HG03442 (cell line): Measurements from ENCODE around the gene DUOX2.
"Not testable (repeated sequence)": the region's sequence is repeated elsewhere in the genome, so short reads cannot be mapped to it uniquely, and the experiment has no call there.

ENCODE experiments used
- ATAC-seq: cut with Tn5 transposase; IDR thresholded peaks from one replicate; pipeline ENCODE4 v1.9.1; 2021; ENCODE audit warnings: mild to moderate bottlenecking, moderate library complexity; ENCODE audit not compliant: unreplicated experiment

Gene DUOX2

DNA sequence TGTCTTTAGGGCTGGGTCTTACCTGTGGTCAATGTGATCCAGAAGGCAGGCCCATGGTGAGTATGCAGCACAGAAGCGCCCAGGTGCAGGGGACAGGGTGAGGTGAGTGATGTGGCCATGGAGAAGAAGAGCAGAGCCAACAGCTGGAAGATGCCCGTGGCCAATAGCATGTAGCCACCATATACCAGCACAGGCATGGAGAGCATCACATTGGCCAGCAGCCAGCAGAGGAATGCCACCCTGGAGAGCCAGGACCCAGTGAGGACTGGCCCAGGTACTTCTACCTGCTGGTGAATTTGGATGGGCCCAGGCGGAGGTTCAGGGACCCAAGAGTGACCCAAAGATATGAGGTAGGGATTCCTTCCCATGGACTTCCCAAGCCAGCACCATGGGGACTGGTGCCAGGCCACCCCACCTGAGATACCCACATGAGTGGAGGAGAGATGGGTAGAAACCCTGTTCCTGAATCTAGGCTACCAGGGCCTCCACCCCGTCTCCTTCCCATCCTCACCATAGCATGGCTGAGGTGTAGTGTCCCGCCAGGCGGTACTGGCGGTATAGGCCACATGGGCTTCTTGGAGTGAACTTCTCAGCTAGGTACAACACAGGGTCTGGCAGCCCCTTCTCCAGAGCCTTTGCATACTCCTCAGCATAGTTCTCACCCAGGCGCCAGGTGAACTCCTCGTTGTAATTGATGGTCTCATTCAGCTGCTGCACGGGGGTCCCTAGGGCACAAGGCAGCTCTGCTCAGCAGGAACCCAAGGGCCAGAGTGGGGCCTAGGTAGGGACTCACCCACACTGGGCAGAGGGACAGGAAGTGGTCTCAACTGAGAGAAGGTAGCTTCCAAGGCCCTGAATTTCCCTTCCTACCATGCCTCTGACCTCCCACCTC lies 6.4 kb upstream of the DUOX2 start:
- no peak for ATAC-seq

GRCh38 chr15:45118996-45119395 lies 5.0 kb upstream of the DUOX2 start:
- no peak for ATAC-seq

DNA sequence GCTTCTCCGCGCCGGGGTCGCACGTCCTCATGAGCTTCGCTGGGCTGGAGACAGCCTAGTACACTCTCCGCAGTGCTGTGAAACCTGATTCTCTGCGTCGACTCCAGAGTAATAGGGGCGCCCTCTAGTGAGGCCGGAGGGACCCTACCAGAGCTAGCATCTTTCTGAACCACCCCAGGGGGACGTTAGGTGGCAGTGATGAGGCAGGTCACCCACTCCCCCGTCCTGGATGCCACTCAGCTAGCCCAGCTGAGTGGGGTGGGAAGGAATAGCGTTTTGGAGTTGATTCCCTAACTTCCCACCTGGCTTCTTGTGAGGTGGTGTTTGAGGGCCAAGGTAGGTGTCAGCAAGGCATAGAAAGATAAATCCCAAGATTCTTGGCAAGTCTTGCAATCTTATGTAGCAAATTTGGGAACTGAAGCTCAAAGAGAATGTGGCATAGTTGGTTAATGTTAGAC lies 4.2 kb upstream of the DUOX2 start:
- peak; percentile 93 for ATAC-seq

GRCh38 chr15:45117308-45118130 lies 3.5 kb upstream of the DUOX2 start:
- ATAC-seq, result peak; percentile 4

DNA sequence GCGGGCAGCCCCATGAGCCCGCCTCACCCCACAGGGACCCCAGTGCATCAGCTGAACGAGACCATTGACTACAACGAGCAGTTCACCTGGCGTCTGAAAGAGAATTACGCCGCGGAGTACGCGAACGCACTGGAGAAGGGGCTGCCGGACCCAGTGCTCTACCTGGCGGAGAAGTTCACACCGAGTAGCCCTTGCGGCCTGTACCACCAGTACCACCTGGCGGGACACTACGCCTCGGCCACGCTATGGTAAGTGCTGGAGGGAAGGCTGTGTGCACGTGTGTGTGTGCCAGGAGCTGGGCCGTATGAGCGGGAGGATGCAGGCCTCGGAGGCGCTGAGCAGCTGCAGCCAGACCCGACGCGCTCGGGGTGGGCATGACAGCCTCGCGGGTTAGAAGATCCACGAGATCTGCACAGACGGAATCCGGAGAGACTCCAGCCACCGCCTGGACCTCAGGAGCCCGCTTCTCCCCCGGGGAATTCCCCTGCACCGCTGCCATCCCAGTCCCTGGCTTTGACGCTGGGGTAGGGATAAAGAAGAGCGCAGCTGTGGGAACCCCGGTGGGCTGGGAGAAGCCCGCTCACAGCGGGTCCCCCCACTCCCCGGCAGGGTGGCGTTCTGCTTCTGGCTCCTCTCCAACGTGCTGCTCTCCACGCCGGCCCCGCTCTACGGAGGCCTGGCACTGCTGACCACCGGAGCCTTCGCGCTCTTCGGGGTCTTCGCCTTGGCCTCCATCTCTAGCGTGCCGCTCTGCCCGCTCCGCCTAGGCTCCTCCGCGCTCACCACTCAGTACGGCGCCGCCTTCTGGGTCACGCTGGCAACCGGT lies 2.7 kb upstream of the DUOX2 start:
- ATAC-seq, result no peak

GRCh38 chr15:45116006-45116481 lies 2.1 kb upstream of the DUOX2 start:
- ATAC-seq, result no peak

GRCh38 chr15:45115312-45115820 lies 1.4 kb upstream of the DUOX2 start:
- ATAC-seq, result no peak

DNA sequence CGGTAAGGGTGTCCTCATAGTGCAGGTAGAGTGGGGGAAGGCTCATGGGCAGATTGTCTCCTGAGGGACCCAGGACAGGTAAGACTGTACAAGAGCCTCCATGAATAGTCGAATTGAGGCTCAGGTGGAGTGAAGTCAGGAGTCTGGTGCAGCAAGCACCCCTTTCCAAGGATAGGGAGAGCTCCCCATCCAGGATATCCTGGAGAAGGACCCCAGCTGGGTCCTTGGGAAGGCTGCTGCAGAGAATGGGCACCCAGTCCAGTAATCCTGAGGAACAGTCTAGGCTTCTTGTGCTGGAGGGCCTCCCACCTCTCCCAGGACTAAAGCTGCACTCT lies 746 bp upstream of the DUOX2 start:
- no peak for ATAC-seq

DNA sequence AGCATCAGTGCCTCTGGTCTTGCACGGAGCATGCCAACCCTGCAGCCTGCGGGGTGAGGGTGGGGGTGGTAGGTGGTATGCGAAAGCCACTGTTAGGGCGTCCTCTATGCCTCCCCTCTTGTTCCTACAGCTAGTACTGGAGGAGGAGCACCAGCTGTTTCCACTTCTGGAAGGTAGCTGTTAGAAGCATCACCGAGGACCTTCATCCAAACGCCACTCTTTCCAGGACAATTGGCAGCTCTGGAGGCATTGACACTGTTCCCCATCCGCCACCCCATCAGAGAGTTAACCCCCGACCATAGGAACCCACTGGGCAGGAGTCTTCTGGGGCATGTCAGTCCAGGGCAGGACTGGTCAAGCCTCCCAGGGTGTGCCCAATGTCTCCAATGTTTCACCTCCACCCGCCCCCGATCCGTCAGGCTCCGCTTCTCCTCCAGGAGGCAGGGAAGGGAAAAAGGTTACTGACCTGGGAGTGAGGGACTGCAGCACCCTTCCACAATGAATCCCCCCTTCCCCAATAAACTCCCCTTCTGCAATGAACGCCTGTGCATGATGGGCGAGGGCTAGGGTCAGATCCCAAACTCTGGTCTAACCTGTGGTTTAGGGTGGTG lies 487 bp downstream of the DUOX2 start:
- no peak for ATAC-seq

DNA sequence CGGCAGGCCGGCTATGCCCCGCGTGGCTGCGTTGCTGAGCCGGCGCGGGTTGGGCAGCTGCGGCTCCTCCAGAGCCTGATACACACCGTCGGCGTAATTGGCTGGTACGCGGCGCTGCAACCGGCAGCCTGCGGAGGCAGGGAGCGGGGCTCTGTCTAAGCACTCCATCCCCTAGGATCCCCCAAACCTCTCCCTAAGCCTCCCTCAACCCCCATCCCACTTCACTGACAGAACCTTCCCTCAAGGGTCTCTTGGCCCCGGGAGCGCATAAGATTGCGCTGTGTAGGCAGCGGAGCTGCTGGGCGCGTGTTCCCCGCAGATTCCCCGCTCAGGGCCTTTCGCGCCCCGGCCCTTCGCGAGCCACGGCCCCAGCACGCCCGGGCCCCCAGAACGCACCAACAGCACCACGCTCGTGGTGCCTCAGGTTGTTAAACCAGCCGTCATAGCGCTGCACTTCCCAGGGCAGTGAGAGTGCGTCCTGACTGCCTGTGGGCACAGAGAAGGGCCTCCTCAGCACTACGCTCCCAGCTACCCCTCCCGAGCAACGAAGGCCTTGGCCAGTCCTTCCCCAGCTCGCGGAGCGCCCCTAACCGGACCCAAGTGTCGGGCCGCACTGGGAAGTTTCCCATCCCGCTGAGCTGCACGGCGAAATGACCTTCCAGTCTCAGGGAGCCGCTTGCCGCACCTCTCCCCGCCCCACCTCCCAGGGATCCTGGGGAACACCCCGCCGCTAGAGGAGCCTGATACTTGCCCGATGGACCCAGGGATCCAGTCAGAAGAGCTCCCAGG lies 1.2 kb downstream of the DUOX2 start:
- ATAC-seq, result no peak

- no peak for ATAC-seq
Observed at GRCh38 chr15:45112143-45112590, 1.8 kb downstream of the DUOX2 start.

GRCh38 chr15:45111390-45112142 lies 2.4 kb downstream of the DUOX2 start:
- no peak for ATAC-seq

DNA sequence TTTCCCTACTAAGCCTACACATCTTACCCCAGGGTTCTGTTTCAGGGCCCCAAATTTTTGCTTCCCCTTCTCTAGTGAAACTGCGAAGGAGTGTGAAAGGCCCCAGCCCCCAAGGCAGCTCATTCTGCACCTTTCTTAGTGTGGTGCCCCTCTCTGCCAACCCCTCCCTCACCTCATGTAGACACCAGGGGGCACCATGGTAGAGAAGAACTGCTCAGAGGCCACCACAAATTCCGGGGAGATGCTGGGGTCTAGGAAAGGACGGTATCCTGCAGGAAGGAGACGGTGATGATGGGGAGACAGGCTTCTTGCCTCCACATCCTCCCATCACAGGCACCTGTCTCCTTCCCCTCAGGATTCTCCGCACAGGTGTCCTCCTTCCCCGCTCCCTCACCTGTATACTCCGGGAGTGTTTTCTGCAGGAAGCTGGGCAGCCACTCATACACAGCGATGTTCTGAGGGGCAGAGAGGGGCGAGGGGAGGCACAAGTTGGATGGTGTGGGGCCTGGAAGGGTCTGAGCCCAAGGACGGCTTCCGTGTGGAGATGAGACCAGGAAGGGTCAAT lies 3.6 kb downstream of the DUOX2 start:
- no peak for ATAC-seq

DNA sequence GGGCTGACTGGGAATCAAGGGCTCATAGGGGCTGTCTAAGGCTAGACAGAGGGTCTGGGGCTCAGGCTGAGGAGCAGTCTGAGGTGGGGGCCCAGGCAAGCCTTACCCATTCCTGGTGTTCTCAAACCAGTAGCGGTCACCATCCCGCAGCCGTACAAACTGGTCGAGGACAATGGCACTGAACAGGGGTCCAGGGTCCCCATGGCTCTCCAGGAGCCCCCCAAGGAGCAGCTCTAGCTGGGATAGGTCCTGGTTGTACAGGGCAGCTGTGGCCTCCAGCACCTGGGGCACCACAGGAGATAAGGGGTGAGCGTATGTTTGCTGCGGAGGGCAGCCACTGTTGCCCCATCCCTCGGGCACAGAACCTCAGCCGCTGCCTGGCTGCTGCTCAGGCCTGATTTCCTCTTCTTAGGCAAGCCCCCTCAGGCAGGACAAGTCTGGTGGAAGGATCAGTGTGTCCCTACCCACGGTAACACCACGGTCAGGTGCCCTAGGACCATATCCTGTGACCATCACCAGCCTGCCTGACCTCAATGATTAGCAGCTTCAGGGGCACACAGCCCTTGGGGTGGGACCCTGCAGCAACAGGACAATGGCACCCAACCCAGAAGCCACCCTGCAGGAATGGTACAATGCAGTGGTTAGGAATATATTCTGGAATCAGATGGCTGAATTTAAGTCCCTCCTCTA lies 5.9 kb downstream of the DUOX2 start:
- no peak for ATAC-seq

GRCh38 chr15:45106002-45106790 lies 7.8 kb downstream of the DUOX2 start:
- no peak for ATAC-seq

- ATAC-seq, result no peak
Observed at GRCh38 chr15:45105586-45105985, 8.4 kb downstream of the DUOX2 start.

DNA sequence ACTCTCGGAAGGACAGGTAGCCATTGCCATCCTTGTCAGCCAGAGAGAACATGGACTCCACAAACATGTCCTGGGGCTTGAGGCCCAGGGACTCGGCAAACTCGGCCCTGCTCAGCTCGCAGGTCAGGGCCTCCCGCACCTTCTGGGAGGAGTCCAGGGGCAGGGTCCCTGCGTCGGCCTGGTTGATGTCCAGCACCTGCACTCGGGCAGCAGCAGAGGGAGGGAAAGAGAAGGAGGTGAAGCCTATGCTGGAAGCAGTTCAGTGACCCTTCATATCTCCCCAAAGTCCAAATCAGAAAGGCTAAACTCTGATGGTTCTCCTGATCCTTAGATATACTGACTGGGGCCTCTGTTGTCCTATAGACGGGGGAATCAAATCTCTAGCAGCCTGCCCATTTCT lies 9.8 kb downstream of the DUOX2 start:
- not testable (repeated sequence) for ATAC-seq
